ENCODE data around the gene TAGLN3. TPM values are rescaled to one million over a fixed set of nuclear protein-coding genes. Genes with fewer than 3 reads are reported as not detected.

Gene TAGLN3
- total and polyA plus RNA-seq, 2 donors (not counting 1 experiment from before 2014, with no cell fraction given), result 0.10 to 0.33 TPM

GRCh38 chr3:112048911-112049310, 50.2 kb downstream of the TAGLN3 start:
- H3K79me2 ChIP-seq (ENCODE audit: control insufficient read depth, insufficient read depth, low read length), result no peaks in the 10 kb centered on the region
- H3K9ac ChIP-seq (ENCODE audit: insufficient read depth, low read length), result no peak overlapping the region
- no peak overlapping the region for H3K4me3 ChIP-seq (replicated peaks in 1 of 4; ENCODE audit: control extremely low read depth in 1 of 4, insufficient read depth in 1 of 4, low read depth in 3 of 4, low read length in 4 of 4)
- no peak overlapping the region for H2AFZ ChIP-seq (ENCODE audit: low read length)
- TF ChIP-seq CTCF (conservative IDR thresholded peaks at IDR 0.05 in 1 of 2, IDR thresholded peaks at IDR 0.05 in 1 of 2; ENCODE audit: low read depth in 1 of 2, low read length in 2 of 2), result no peak
- no peak for TF ChIP-seq EZH2 (IDR thresholded peaks at IDR 0.05; ENCODE audit: low read length, missing control alignments)
- no peak for DNase-seq (ENCODE audit: low read depth in 2 of 2)
- no peaks in the 10 kb centered on the region for H3K9me3 ChIP-seq (ENCODE audit: control insufficient read depth, insufficient read depth, low read depth, low read length)
- H3K4me2 ChIP-seq (ENCODE audit: extremely low read depth, insufficient read depth, low read length), result no peak overlapping the region
- no peak overlapping the region for H3K27ac ChIP-seq (ENCODE audit: insufficient read depth, low read length)
- H3K27me3 ChIP-seq (ENCODE audit: control insufficient read depth, insufficient read depth, low read length), result no peaks in the 10 kb centered on the region
- H3K36me3 ChIP-seq (ENCODE audit: control insufficient read depth, insufficient read depth, low read length), result no peaks in the 10 kb centered on the region
- no peaks in the 10 kb centered on the region for H3K4me1 ChIP-seq (ENCODE audit: control insufficient read depth, extremely low read depth, insufficient read depth, low read length)
- no peaks in the 10 kb centered on the region for H4K20me1 ChIP-seq (ENCODE audit: control insufficient read depth, extremely low read depth, insufficient read depth, low read length)

GRCh38 chr3:112053229-112053628, 54.5 kb downstream of the TAGLN3 start:
- Histone ChIP-seq H2AFZ (ENCODE audit: low read length) (no peak overlapping the region), H3K4me3 (replicated peaks in 1 of 4; ENCODE audit: control extremely low read depth in 1 of 4, insufficient read depth in 1 of 4, low read depth in 3 of 4, low read length in 4 of 4) (no peak overlapping the region), H3K9ac (ENCODE audit: insufficient read depth, low read length) (no peak overlapping the region), H3K36me3 (ENCODE audit: control insufficient read depth, insufficient read depth, low read length) (no peaks in the 10 kb centered on the region), H3K4me1 (ENCODE audit: control insufficient read depth, extremely low read depth, insufficient read depth, low read length) (no peaks in the 10 kb centered on the region), H3K4me2 (ENCODE audit: extremely low read depth, insufficient read depth, low read length) (no peak overlapping the region), H3K9me3 (ENCODE audit: control insufficient read depth, insufficient read depth, low read depth, low read length) (no peaks in the 10 kb centered on the region), H3K79me2 (ENCODE audit: control insufficient read depth, insufficient read depth, low read length) (no peaks in the 10 kb centered on the region), H3K27me3 (ENCODE audit: control insufficient read depth, insufficient read depth, low read length) (no peaks in the 10 kb centered on the region), H3K27ac (ENCODE audit: insufficient read depth, low read length) (no peak overlapping the region), H4K20me1 (ENCODE audit: control insufficient read depth, extremely low read depth, insufficient read depth, low read length) (no peaks in the 10 kb centered on the region)
- TF ChIP-seq EZH2 (IDR thresholded peaks at IDR 0.05; ENCODE audit: low read length, missing control alignments) (no peak), CTCF (conservative IDR thresholded peaks at IDR 0.05 in 1 of 2, IDR thresholded peaks at IDR 0.05 in 1 of 2; ENCODE audit: low read depth in 1 of 2, low read length in 2 of 2) (no peak)
- no peak for DNase-seq (ENCODE audit: low read depth in 2 of 2)

GRCh38 chr3:112056451-112056929, 57.8 kb downstream of the TAGLN3 start:
- no peak overlapping the region for H3K4me2 ChIP-seq (ENCODE audit: extremely low read depth, insufficient read depth, low read length)
- no peaks in the 10 kb centered on the region for H4K20me1 ChIP-seq (ENCODE audit: control insufficient read depth, extremely low read depth, insufficient read depth, low read length)
- no peaks in the 10 kb centered on the region for H3K36me3 ChIP-seq (ENCODE audit: control insufficient read depth, insufficient read depth, low read length)
- H3K79me2 ChIP-seq (ENCODE audit: control insufficient read depth, insufficient read depth, low read length), result no peaks in the 10 kb centered on the region
- H2AFZ ChIP-seq (ENCODE audit: low read length), result no peak overlapping the region
- no peak overlapping the region for H3K27ac ChIP-seq (ENCODE audit: insufficient read depth, low read length)
- TF ChIP-seq CTCF (conservative IDR thresholded peaks at IDR 0.05 in 1 of 2, IDR thresholded peaks at IDR 0.05 in 1 of 2; ENCODE audit: low read depth in 1 of 2, low read length in 2 of 2) (no peak), EZH2 (IDR thresholded peaks at IDR 0.05; ENCODE audit: low read length, missing control alignments) (no peak)
- no peak overlapping the region for H3K4me3 ChIP-seq (replicated peaks in 1 of 4; ENCODE audit: control extremely low read depth in 1 of 4, insufficient read depth in 1 of 4, low read depth in 3 of 4, low read length in 4 of 4)
- no peak overlapping the region for H3K9ac ChIP-seq (ENCODE audit: insufficient read depth, low read length)
- H3K4me1 ChIP-seq (ENCODE audit: control insufficient read depth, extremely low read depth, insufficient read depth, low read length), result no peaks in the 10 kb centered on the region
- DNase-seq (ENCODE audit: low read depth in 2 of 2), result peak; percentile 59 to 89
- H3K27me3 ChIP-seq (ENCODE audit: control insufficient read depth, insufficient read depth, low read length), result no peaks in the 10 kb centered on the region
- H3K9me3 ChIP-seq (ENCODE audit: control insufficient read depth, insufficient read depth, low read depth, low read length), result no peaks in the 10 kb centered on the region
